Measurements from ENCODE around the gene TTC39B. TPM values are rescaled to one million over a fixed set of nuclear protein-coding genes. Genes with fewer than 3 reads are reported as not detected.

TTC39B gene
- total RNA-seq, 1 donor from 2014 or later: 4.1 TPM

DNA sequence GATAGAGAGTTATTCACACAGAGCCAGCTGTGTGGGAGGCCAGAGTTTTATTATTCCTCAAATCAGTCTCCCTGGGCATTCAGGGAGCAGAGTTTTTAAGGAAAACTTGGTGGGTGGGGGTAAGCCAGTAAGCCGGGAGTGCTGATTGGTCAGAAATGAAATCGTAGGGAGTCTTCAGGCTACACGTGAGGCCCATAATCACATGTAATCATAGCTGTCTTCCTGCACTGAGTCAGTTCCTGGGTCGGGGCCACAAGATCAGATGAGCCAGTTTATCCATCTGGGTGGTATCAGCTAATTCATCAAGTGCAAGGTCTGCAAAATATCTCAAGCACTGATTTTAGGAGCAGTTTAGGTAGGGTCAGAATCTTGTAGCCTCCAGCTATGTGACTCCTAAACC lies 10.8 kb upstream of the TTC39B start:
- no peak overlapping the region for H3K27ac ChIP-seq
- H3K4me2 ChIP-seq: no peak overlapping the region
- no peak overlapping the region for H3K4me3 ChIP-seq
- H3K36me3 ChIP-seq: no peaks in the 10 kb centered on the region
- no peak overlapping the region for H3K4me3 Mint-ChIP-seq
- no peak for DNase-seq (ENCODE audit: low spot score)
- no peak overlapping the region for H3K27ac Mint-ChIP-seq
- H3K27me3 ChIP-seq: no peaks in the 10 kb centered on the region
- H3K79me2 ChIP-seq (ENCODE audit: low read depth): no peaks in the 10 kb centered on the region
- peaks cover 13% of the 10 kb centered on the region for H3K9me3 Mint-ChIP-seq
- H3K4me1 ChIP-seq: no peaks in the 10 kb centered on the region
- TF ChIP-seq, protein P1, sequence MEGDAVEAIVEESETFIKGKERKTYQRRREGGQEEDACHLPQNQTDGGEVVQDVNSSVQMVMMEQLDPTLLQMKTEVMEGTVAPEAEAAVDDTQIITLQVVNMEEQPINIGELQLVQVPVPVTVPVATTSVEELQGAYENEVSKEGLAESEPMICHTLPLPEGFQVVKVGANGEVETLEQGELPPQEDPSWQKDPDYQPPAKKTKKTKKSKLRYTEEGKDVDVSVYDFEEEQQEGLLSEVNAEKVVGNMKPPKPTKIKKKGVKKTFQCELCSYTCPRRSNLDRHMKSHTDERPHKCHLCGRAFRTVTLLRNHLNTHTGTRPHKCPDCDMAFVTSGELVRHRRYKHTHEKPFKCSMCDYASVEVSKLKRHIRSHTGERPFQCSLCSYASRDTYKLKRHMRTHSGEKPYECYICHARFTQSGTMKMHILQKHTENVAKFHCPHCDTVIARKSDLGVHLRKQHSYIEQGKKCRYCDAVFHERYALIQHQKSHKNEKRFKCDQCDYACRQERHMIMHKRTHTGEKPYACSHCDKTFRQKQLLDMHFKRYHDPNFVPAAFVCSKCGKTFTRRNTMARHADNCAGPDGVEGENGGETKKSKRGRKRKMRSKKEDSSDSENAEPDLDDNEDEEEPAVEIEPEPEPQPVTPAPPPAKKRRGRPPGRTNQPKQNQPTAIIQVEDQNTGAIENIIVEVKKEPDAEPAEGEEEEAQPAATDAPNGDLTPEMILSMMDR (IDR thresholded peaks at IDR 0.05): no peak
- TF ChIP-seq EZH2phosphoT487 (IDR thresholded peaks at IDR 0.05) (no peak), EZH2 (IDR thresholded peaks at IDR 0.05) (no peak)
- H4K20me1 ChIP-seq (ENCODE audit: low read depth): no peaks in the 10 kb centered on the region
- no peaks in the 10 kb centered on the region for H3K9me3 ChIP-seq (ENCODE audit: low read depth)
- H3K36me3 Mint-ChIP-seq: no peaks in the 10 kb centered on the region
- H2AFZ ChIP-seq (replicated peaks): no peak overlapping the region
- H3K4me1 Mint-ChIP-seq: no peaks in the 10 kb centered on the region
- no peaks in the 10 kb centered on the region for H3F3A ChIP-seq (ENCODE audit: low read depth)
- peaks cover 2% of the 10 kb centered on the region for H3K27me3 Mint-ChIP-seq (ENCODE audit: insufficient read depth, low read depth)
- H3K9ac ChIP-seq: no peak overlapping the region

DNA sequence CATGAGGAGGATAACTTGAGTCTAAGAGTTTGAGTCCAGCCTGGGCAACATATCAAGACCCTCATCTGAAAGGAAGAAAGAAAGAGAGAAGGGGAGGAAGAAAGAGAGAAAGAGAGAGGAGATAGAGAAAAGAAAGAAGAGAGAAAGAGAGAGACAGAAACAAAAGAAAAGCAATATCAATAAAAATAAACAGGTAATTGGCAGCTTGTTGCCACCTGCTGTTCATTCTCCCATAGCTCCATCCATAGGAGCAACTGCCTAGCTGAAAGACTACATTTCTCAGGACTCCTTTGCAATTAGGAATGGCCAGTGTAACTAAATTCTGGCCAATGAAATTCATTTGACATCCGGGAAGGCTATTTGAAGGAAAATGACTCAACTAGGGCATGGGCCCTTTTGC lies 4.6 kb upstream of the TTC39B start:
- Histone ChIP-seq H3K79me2 (ENCODE audit: low read depth) (no peaks in the 10 kb centered on the region), H3K4me3 (no peak overlapping the region), H3K4me1 (no peaks in the 10 kb centered on the region), H3F3A (ENCODE audit: low read depth) (peaks cover 4% of the 10 kb centered on the region), H2AFZ (replicated peaks) (no peak overlapping the region), H3K4me2 (no peak overlapping the region), H3K9me3 (ENCODE audit: low read depth) (no peaks in the 10 kb centered on the region), H3K9ac (no peak overlapping the region), H4K20me1 (ENCODE audit: low read depth) (no peaks in the 10 kb centered on the region), H3K27me3 (peaks cover 15% of the 10 kb centered on the region), H3K36me3 (no peaks in the 10 kb centered on the region), H3K27ac (no peak overlapping the region)
- no peak overlapping the region for H3K4me3 Mint-ChIP-seq
- H3K27ac Mint-ChIP-seq: no peak overlapping the region
- peaks cover 4% of the 10 kb centered on the region for H3K4me1 Mint-ChIP-seq
- TF ChIP-seq, protein P1 (IDR thresholded peaks at IDR 0.05): no peak
- TF ChIP-seq EZH2phosphoT487 (IDR thresholded peaks at IDR 0.05): no peak
- no peak for TF ChIP-seq EZH2 (IDR thresholded peaks at IDR 0.05)
- H3K9me3 Mint-ChIP-seq: peaks cover 6% of the 10 kb centered on the region
- DNase-seq (ENCODE audit: low spot score): no peak
- no peaks in the 10 kb centered on the region for H3K36me3 Mint-ChIP-seq
- peaks cover 2% of the 10 kb centered on the region for H3K27me3 Mint-ChIP-seq (ENCODE audit: insufficient read depth, low read depth)

DNA sequence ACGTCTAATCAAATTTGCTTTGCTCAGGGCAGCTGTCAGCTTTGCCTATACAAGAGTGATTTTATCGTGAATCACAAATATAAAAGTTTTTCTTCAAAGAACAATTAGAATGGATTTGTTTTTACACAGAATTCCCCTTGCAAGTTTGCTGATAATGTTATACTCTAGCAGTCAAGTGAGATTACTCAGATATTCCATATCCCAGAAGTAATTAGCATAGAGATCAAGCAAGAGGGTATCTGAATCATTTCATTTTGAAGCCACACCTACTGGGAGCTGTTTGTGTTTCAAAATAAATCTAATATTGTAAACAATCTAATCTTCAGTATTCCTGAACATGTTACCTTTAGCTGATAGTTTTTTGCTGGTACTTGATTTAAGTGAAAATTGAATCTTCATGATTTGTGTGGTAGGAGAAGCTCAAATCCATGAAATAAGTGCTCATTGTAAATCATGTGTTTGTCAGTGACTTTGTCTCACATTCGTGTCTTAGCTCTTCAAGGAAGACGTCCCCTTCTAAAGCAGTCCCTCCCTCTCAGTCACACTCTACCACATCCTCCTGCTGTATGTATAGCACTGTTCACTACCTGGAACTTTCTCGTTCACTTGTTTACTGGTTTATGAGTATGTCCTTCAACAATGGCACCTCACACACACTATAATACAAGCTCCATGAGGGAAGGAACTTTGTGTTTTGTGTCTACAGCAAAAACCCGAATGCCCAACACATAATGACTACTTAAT lies 3.3 kb upstream of the TTC39B start:
- DNase-seq (ENCODE audit: low spot score): no peak
- Mint-ChIP-seq H3K27me3 (ENCODE audit: insufficient read depth, low read depth) (peaks cover 6% of the 10 kb centered on the region), H3K27ac (no peak overlapping the region), H3K4me3 (no peak overlapping the region), H3K36me3 (no peaks in the 10 kb centered on the region), H3K4me1 (peaks cover 10% of the 10 kb centered on the region), H3K9me3 (peaks cover 6% of the 10 kb centered on the region)
- no peak overlapping the region for H3K4me3 ChIP-seq
- H3K4me1 ChIP-seq: no peaks in the 10 kb centered on the region
- TF ChIP-seq, protein P1 (IDR thresholded peaks at IDR 0.05): no peak
- TF ChIP-seq EZH2 (IDR thresholded peaks at IDR 0.05): no peak
- TF ChIP-seq EZH2phosphoT487 (IDR thresholded peaks at IDR 0.05): no peak
- H3K27ac ChIP-seq: no peak overlapping the region
- H3K79me2 ChIP-seq (ENCODE audit: low read depth): no peaks in the 10 kb centered on the region
- H3K4me2 ChIP-seq: no peak overlapping the region
- H3K36me3 ChIP-seq: no peaks in the 10 kb centered on the region
- peaks cover 6% of the 10 kb centered on the region for H3F3A ChIP-seq (ENCODE audit: low read depth)
- no peak overlapping the region for H3K9ac ChIP-seq
- H4K20me1 ChIP-seq (ENCODE audit: low read depth): no peaks in the 10 kb centered on the region
- no peak overlapping the region for H2AFZ ChIP-seq (replicated peaks)
- H3K9me3 ChIP-seq (ENCODE audit: low read depth): no peaks in the 10 kb centered on the region
- peaks cover 27% of the 10 kb centered on the region for H3K27me3 ChIP-seq

All from neural progenitor cell (in vitro differentiated cells).